H9 (cell line): ENCODE results near the gene PLAGL1. TPM values are rescaled to one million over a fixed set of nuclear protein-coding genes. Genes with fewer than 3 reads are reported as not detected.

Experiments used
- DNase-seq: peaks from one replicate; pipeline ENCODE4 v3.0.0-alpha.2; 2017
- H2AFZ ChIP-seq: one replicate; pipeline ENCODE4 v1.6.1; 2013; ENCODE audit warnings: mild to moderate bottlenecking, low read length, control low read depth, moderate library complexity
- H2AK5ac ChIP-seq: 2 replicates; pipeline ENCODE4 v1.6.1; 2013; ENCODE audit warnings: low read length, control low read depth, mixed read lengths; ENCODE audit not compliant: insufficient read length
- H2BK120ac ChIP-seq: one replicate; pipeline ENCODE4 v1.6.1; 2013; ENCODE audit warnings: low read depth, mild to moderate bottlenecking, low read length, control low read depth, inconsistent platforms; ENCODE audit not compliant: poor library complexity, severe bottlenecking
- H2BK12ac ChIP-seq: 2 replicates; pipeline ENCODE4 v1.6.1; 2013; ENCODE audit warnings: low read length, control low read depth, mixed read lengths, low read depth; ENCODE audit not compliant: insufficient read length
- H2BK15ac ChIP-seq: 2 replicates; pipeline ENCODE4 v1.6.1; 2013; ENCODE audit warnings: low read depth, low read length, control low read depth
- H2BK20ac ChIP-seq: one replicate; pipeline ENCODE4 v1.6.1; 2013; ENCODE audit warnings: low read depth, mild to moderate bottlenecking, low read length, control low read depth, inconsistent platforms; ENCODE audit not compliant: poor library complexity, severe bottlenecking
- H2BK5ac ChIP-seq: 2 replicates; pipeline ENCODE4 v1.6.1; 2013; ENCODE audit warnings: low read length, control low read depth, mixed read lengths; ENCODE audit not compliant: insufficient read length
- H3K14ac ChIP-seq: 2 replicates; pipeline ENCODE4 v1.6.1; 2013; ENCODE audit warnings: low read length, control low read depth; ENCODE audit not compliant: insufficient read depth
- H3K18ac ChIP-seq: 2 replicates; pipeline ENCODE4 v1.6.1; 2013; ENCODE audit warnings: low read depth, mild to moderate bottlenecking, mixed read lengths, low read length, control low read depth; ENCODE audit not compliant: insufficient read length
- H3K23ac ChIP-seq: 2 replicates; pipeline ENCODE4 v1.6.1; 2013; ENCODE audit warnings: low read length, control low read depth, mixed read lengths, low read depth; ENCODE audit not compliant: insufficient read length
- H3K23me2 ChIP-seq: 2 replicates; pipeline ENCODE4 v1.6.1; 2013; ENCODE audit warnings: low read depth, mild to moderate bottlenecking, mixed read lengths, low read length, control low read depth; ENCODE audit not compliant: insufficient read length, poor library complexity, severe bottlenecking
- H3K27ac ChIP-seq: 2 replicates; pipeline ENCODE4 v1.5.1; 2013; ENCODE audit warnings: low read length, control low read depth, mixed read lengths, low read depth; ENCODE audit not compliant: insufficient read length
- H3K27me3 ChIP-seq: 2 replicates; pipeline ENCODE4 v1.6.1; 2013; ENCODE audit warnings: low read length, control low read depth, inconsistent platforms; ENCODE audit not compliant: insufficient read depth
- H3K4ac ChIP-seq: 2 replicates; pipeline ENCODE4 v1.6.1; 2013; ENCODE audit warnings: low read depth, mild to moderate bottlenecking, control low read depth, inconsistent platforms, low read length, moderate library complexity
- H3K4me1 ChIP-seq: 2 replicates; pipeline ENCODE4 v1.6.1; 2013; ENCODE audit warnings: low read length, control low read depth, inconsistent platforms; ENCODE audit not compliant: insufficient read depth
- H3K4me2 ChIP-seq: 2 replicates; pipeline ENCODE4 v1.6.1; 2013; ENCODE audit warnings: low read length, control low read depth, mixed read lengths; ENCODE audit not compliant: insufficient read length, insufficient read depth
- H3K56ac ChIP-seq: 2 replicates; pipeline ENCODE4 v1.6.1; 2013; ENCODE audit warnings: low read depth, mild to moderate bottlenecking, mixed read lengths, low read length, control low read depth; ENCODE audit not compliant: insufficient read length
- H3K79me1 ChIP-seq: 2 replicates; pipeline ENCODE4 v1.6.1; 2013; ENCODE audit warnings: low read depth, mild to moderate bottlenecking, moderate library complexity, low read length, control low read depth, inconsistent platforms; ENCODE audit not compliant: insufficient read depth, poor library complexity, severe bottlenecking
- H3K79me2 ChIP-seq: 2 replicates; pipeline ENCODE4 v1.6.1; 2013; ENCODE audit warnings: low read length, control low read depth, inconsistent platforms; ENCODE audit not compliant: insufficient read depth
- H3K9ac ChIP-seq: 2 replicates; pipeline ENCODE4 v1.6.1; 2013; ENCODE audit warnings: low read length, control low read depth, mixed read lengths; ENCODE audit not compliant: insufficient read length; ENCODE audit errors: extremely low read depth
- H3K9me3 ChIP-seq: one replicate; pipeline ENCODE4 v1.6.1; 2013; ENCODE audit warnings: low read depth, low read length, inconsistent platforms; ENCODE audit not compliant: control insufficient read depth
- H3T11ph ChIP-seq: one replicate; pipeline ENCODE4 v1.6.1; 2013; ENCODE audit warnings: mild to moderate bottlenecking, low read length, control low read depth, inconsistent platforms
- H4K20me1 ChIP-seq: one replicate; pipeline ENCODE4 v1.6.1; 2013; ENCODE audit not compliant: control insufficient read depth, insufficient read length, insufficient read depth
- H4K5ac ChIP-seq: 2 replicates; pipeline ENCODE4 v1.6.1; 2013; ENCODE audit warnings: low read depth, mild to moderate bottlenecking, mixed read lengths, low read length, control low read depth; ENCODE audit not compliant: insufficient read length
- H4K8ac ChIP-seq: replicated peaks from 2 replicates; pipeline ENCODE4 v1.6.1; 2013; ENCODE audit warnings: low read length, control low read depth, mixed read lengths, low read depth; ENCODE audit not compliant: insufficient read length
- H4K91ac ChIP-seq: 2 replicates; pipeline ENCODE4 v1.6.1; 2013; ENCODE audit warnings: low read depth, mild to moderate bottlenecking, moderate library complexity, mixed read lengths, low read length, control low read depth; ENCODE audit not compliant: insufficient read length
- H3K27ac Mint-ChIP-seq, 3 experiments: 2 replicates in 2 of 3; 3 replicates in 1 of 3; pipeline ENCODE4 v1.8.0; 2020 to 2021; ENCODE audit warnings: mixed read lengths in 3 of 3, mild to moderate bottlenecking in 1 of 3, moderate library complexity in 1 of 3
- H3K27me3 Mint-ChIP-seq: 2 replicates; pipeline ENCODE4 v1.8.0; 2021; ENCODE audit warnings: low read depth, mild to moderate bottlenecking, moderate library complexity, mixed read lengths
- H3K36me3 Mint-ChIP-seq, 3 experiments: 2 replicates in 2 of 3; 3 replicates in 1 of 3; pipeline ENCODE4 v1.8.0; 2020 to 2021; ENCODE audit warnings: low read depth in 3 of 3, mixed read lengths in 3 of 3; ENCODE audit not compliant: insufficient read depth in 1 of 3
- H3K4me1 Mint-ChIP-seq, 2 experiments: 2 replicates each; pipeline ENCODE4 v1.8.0; 2020; ENCODE audit warnings: mixed read lengths in 2 of 2
- H3K4me3 Mint-ChIP-seq, 2 experiments: 2 replicates in 1 of 2; 3 replicates in 1 of 2; pipeline ENCODE4 v1.8.0; 2020 to 2021; ENCODE audit warnings: mild to moderate bottlenecking in 2 of 2, mixed read lengths in 2 of 2, moderate library complexity in 1 of 2
- H3K9me3 Mint-ChIP-seq, 2 experiments: 2 replicates in 1 of 2; 3 replicates in 1 of 2; pipeline ENCODE4 v1.8.0; 2020; ENCODE audit warnings: mild to moderate bottlenecking in 2 of 2, mixed read lengths in 2 of 2, moderate library complexity in 1 of 2
- WGBS: extraction: QIAGEN DNeasy Blood & Tissue Kit; methylation state at CpG from one replicate; pipeline ENCODE4 v1.1.7; 2013; ENCODE audit warnings: missing lambda C conversion rate, low lambda C conversion rate, mixed read lengths; ENCODE audit not compliant: insufficient read length; ENCODE audit errors: extremely low coverage; 5-methylcytosine and 5-hydroxymethylcytosine counted together
- total RNA-seq: library from RNA; stranded (reverse); gene quantifications from 2 replicates; pipeline ENCODE4 v1.2.1, GENCODE V29; 2021
- TF ChIP-seq, protein P1 (sequence below): fragments of 200-600 bp; sonication (generic); conservative IDR thresholded peaks from 3 replicates; pipeline ENCODE4 v1.8.0; 2021; ENCODE audit warnings: antibody characterized with exemption, mild to moderate bottlenecking

The PLAGL1 gene
- total RNA-seq, 1 experiment from 2014 or later, result 1.9 TPM

DNA sequence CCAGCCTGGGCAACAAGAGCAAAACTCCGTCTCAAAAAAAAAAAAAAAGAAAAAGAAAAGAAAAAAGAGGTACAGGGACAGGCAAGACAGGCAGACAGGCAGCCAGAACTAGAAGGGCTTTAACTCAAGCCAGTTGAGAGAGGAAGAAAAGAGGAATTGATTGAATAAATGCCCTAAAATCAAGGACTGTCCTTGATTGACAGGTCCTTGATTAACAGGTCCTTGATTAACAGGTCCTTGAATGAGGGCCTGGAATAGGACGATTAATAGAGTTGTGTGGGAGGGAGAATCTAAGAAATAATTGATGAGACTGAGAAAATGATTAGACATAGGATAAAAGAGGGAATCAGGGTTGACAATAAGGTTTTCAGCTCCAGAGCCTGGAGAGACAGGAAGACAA is 107.7 kb downstream of the PLAGL1 start:
- Histone ChIP-seq H2BK5ac (no peak overlapping the region), H4K8ac (no peak overlapping the region), H3K23me2 (no peaks in the 10 kb centered on the region), H2AFZ (no peak overlapping the region), H3K27me3 (no peaks in the 10 kb centered on the region), H3K79me1 (no peaks in the 10 kb centered on the region), H4K91ac (no peak overlapping the region), H2BK12ac (no peak overlapping the region), H3K18ac (no peak overlapping the region), H2AK5ac (no peak overlapping the region), H4K20me1 (no peaks in the 10 kb centered on the region), H3K27ac (no peak overlapping the region), H3K9ac (no peak overlapping the region), H3K56ac (no peak overlapping the region), H4K5ac (no peak overlapping the region), H3K4me2 (no peak overlapping the region), H3K4ac (no peak overlapping the region), H3K23ac (no peak overlapping the region), H3K14ac (no peak overlapping the region), H2BK20ac (no peak overlapping the region), H2BK15ac (no peak overlapping the region), H3K4me1 (0 out of 2 replicates have a peak, but pooled peaks cover 2% of the 10 kb centered on the region), H3K79me2 (no peaks in the 10 kb centered on the region), H2BK120ac (no peak overlapping the region), H3K9me3 (no peaks in the 10 kb centered on the region), H3T11ph (no peak overlapping the region)
- Mint-ChIP-seq H3K36me3 (no peaks in the 10 kb centered on the region), H3K4me3 (no peak overlapping the region), H3K27ac (no peak overlapping the region), H3K27me3 (peaks cover 4% of the 10 kb centered on the region; the same call in 1 of the 2 replicates), H3K4me1 (peaks cover 10 to 13% of the 10 kb centered on the region in 2 experiments), H3K9me3 (no peaks in the 10 kb centered on the region)
- DNase-seq, result no peak
- TF ChIP-seq, protein P1, sequence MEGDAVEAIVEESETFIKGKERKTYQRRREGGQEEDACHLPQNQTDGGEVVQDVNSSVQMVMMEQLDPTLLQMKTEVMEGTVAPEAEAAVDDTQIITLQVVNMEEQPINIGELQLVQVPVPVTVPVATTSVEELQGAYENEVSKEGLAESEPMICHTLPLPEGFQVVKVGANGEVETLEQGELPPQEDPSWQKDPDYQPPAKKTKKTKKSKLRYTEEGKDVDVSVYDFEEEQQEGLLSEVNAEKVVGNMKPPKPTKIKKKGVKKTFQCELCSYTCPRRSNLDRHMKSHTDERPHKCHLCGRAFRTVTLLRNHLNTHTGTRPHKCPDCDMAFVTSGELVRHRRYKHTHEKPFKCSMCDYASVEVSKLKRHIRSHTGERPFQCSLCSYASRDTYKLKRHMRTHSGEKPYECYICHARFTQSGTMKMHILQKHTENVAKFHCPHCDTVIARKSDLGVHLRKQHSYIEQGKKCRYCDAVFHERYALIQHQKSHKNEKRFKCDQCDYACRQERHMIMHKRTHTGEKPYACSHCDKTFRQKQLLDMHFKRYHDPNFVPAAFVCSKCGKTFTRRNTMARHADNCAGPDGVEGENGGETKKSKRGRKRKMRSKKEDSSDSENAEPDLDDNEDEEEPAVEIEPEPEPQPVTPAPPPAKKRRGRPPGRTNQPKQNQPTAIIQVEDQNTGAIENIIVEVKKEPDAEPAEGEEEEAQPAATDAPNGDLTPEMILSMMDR, result no peak
- WGBS, result 100% methylated on average over 1 of the region's 2 CpGs
